ENCODE results near the gene HHIP.

The HHIP gene

DNA sequence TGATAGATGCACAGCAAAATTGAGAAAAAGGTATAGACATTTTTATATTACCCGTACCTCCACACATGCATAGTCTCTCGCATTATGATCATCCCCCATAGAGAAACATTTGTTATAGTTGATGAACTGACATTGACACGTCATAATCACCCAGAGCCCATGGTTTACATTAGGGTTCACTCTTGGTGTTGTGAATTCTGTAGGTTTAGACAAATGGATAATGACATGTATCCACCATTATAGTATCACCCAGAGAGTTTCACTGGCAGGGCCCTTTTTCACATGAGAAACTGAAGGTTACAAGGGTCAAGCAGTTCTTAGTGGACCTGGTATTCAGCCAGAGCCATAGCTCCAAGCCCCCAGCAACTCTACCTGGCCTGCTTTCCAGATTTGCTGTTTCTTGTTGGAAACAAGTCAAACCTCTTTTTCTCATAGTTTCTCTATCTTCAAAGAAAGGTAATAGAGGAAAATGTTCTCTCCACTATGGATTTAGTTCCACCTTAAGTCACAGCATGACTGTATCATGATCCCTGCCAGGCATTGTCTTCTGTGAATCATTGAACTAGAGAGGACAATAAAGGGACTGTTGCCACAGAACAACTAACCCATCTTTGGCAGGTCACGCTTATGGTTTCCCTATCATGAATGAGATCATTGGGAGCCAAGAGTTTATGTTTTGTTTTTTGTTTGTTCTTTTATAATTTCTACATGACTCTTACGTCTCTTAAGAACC, 64.0 kb downstream of the HHIP start:
- CTCF ChIA-PET, result interaction anchor here (0.7 to 1.0 kb wide), 2 partner anchors 11 to 15 kb away, joined by 3 read pairs; no protein-coding TSS in a partner anchor
- TF ChIP-seq, protein P1, sequence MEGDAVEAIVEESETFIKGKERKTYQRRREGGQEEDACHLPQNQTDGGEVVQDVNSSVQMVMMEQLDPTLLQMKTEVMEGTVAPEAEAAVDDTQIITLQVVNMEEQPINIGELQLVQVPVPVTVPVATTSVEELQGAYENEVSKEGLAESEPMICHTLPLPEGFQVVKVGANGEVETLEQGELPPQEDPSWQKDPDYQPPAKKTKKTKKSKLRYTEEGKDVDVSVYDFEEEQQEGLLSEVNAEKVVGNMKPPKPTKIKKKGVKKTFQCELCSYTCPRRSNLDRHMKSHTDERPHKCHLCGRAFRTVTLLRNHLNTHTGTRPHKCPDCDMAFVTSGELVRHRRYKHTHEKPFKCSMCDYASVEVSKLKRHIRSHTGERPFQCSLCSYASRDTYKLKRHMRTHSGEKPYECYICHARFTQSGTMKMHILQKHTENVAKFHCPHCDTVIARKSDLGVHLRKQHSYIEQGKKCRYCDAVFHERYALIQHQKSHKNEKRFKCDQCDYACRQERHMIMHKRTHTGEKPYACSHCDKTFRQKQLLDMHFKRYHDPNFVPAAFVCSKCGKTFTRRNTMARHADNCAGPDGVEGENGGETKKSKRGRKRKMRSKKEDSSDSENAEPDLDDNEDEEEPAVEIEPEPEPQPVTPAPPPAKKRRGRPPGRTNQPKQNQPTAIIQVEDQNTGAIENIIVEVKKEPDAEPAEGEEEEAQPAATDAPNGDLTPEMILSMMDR (IDR thresholded peaks at IDR 0.05; ENCODE audit: insufficient read depth, low read length, missing control alignments), result no peak
- POLR2A ChIA-PET, result no interaction called here
- no peak for DNase-seq (ENCODE audit: low read depth, low spot score)
- no peak overlapping the region for H3K4me3 ChIP-seq (ENCODE audit: low read depth, low read length)

DNA sequence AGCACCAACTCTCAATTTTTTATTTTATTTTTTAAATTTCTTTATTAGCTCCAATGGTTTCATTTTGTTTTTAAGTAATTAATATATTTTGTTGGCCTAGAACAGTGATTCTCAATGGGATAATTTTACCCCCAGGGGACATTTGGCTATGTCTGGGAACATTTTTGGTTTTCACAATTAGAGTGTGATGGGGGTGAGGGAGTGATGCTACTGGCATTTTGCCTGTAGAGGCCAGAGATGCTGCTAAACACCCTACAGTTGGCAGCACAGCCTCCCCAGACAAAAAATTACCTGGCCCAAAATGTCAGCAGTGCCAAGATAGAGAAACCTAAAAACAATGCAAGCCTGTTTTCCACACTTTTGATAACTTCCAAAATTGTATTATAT, 64.6 kb downstream of the HHIP start:
- CTCF ChIA-PET, result no interaction called here

GRCh38 chr4:144711700-144712456, 65.9 kb downstream of the HHIP start:
- DNase-seq (ENCODE audit: low read depth, low spot score), result no peak
- CTCF ChIA-PET, result interaction anchor here (1.0 kb wide), 1 partner anchor 9 kb away, joined by 3 read pairs; no protein-coding TSS in a partner anchor
- H3K4me3 ChIP-seq (ENCODE audit: low read depth, low read length), result no peak overlapping the region
- TF ChIP-seq, protein P1 (IDR thresholded peaks at IDR 0.05; ENCODE audit: insufficient read depth, low read length, missing control alignments), result no peak
- POLR2A ChIA-PET, result no interaction called here

More for the DNA sequence above, 64.6 kb downstream of the HHIP start:
- DNase-seq (ENCODE audit: low read depth, low spot score), result no peak
- TF ChIP-seq, protein P1 (IDR thresholded peaks at IDR 0.05; ENCODE audit: insufficient read depth, low read length, missing control alignments), result no peak
- H3K4me3 ChIP-seq (ENCODE audit: low read depth, low read length), result no peak overlapping the region
- POLR2A ChIA-PET, result no interaction called here

GRCh38 chr4:144712775-144713174, 66.8 kb downstream of the HHIP start:
- TF ChIP-seq, protein P1 (IDR thresholded peaks at IDR 0.05; ENCODE audit: insufficient read depth, low read length, missing control alignments), result no peak
- H3K4me3 ChIP-seq (ENCODE audit: low read depth, low read length), result no peak overlapping the region
- DNase-seq (ENCODE audit: low read depth, low spot score), result peak; percentile 23
- CTCF ChIA-PET, result interaction anchor here (1.0 kb wide), 1 partner anchor 10 kb away, joined by 3 read pairs; no protein-coding TSS in a partner anchor
- POLR2A ChIA-PET, result no interaction called here

- CTCF ChIA-PET, result no interaction called here
- H3K4me3 ChIP-seq (ENCODE audit: low read depth, low read length), result no peak overlapping the region
Observed at GRCh38 chr4:144714166-144714565, 68.2 kb downstream of the HHIP start.

DNA sequence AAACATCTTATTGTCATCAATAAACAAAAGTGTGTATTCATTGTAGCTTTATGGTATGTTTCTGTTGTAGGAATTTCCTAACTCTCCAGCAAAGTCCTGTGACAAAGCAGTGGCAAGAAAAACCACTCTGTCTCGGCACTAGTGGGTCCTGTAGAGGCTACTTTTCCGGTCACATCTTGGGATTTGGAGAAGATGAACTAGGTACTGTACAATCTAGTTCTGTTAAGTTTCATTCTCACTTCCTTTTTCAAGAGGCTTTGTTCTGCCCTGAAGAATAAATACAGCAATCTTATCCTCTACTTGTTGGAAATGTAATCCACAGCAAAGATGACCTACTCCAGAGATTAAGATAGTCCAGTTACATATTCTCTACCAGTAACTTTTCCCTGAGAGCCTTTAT, 69.3 kb downstream of the HHIP start:
- no peak overlapping the region for H3K4me3 ChIP-seq (ENCODE audit: low read depth, low read length)
- TF ChIP-seq, protein P1 (IDR thresholded peaks at IDR 0.05; ENCODE audit: insufficient read depth, low read length, missing control alignments), result no peak
- POLR2A ChIA-PET, result no interaction called here
- no peak for DNase-seq (ENCODE audit: low read depth, low spot score)
- CTCF ChIA-PET, result no interaction called here

More at GRCh38 chr4:144714166-144714565, 68.2 kb downstream of the HHIP start:
- DNase-seq (ENCODE audit: low read depth, low spot score), result no peak
- TF ChIP-seq, protein P1 (IDR thresholded peaks at IDR 0.05; ENCODE audit: insufficient read depth, low read length, missing control alignments), result no peak
- POLR2A ChIA-PET, result no interaction called here

Data from AG04449 (cell line).